Measurements from ENCODE around the gene CCIN. TPM values are rescaled to one million over a fixed set of nuclear protein-coding genes. Genes with fewer than 3 reads are reported as not detected.

Gene CCIN
- polyA plus RNA-seq, 3 donors, result 0.11 to 2.3 (median 0.35) TPM

GRCh38 chr9:36135741-36136271 is 33.4 kb upstream of the CCIN start:
- peak overlapping the region; percentile 16 to 99 for H3K27ac ChIP-seq (ENCODE audit: low read depth in 1 of 2, low read length in 2 of 2)
- H3K27ac Mint-ChIP-seq, result peak overlapping the region; percentile 23 to 96 (median 87)
- peaks cover 46 to 57% of the 10 kb centered on the region in 2 donors for H3K4me1 ChIP-seq (ENCODE audit: control insufficient read depth in 1 of 2, insufficient read depth in 2 of 2, low read length in 2 of 2)
- peak overlapping the region; percentile 94 for H3K4me2 ChIP-seq (replicated peaks; ENCODE audit: extremely low read depth, low read length, poor library complexity, severe bottlenecking)
- H4K20me1 ChIP-seq (ENCODE audit: insufficient read depth, low read length), result peaks cover 15% of the 10 kb centered on the region
- H3K4me3 ChIP-seq (replicated peaks in 1 of 3; ENCODE audit: low read depth in 2 of 3, low read length in 3 of 3), result peak overlapping the region; percentile 58 to 98 (median 86)
- intact Hi-C loops (cut with micrococcal nuclease), result loop anchor here (2.0 to 5.0 kb wide), 2 partner anchors 15 to 34 kb away; no protein-coding TSS in a partner anchor
- peaks cover 0 to 4% (median 0%) of the 10 kb centered on the region in 7 donors for H3K9me3 Mint-ChIP-seq
- no peaks in the 10 kb centered on the region for H3K27me3 ChIP-seq (ENCODE audit: control insufficient read depth in 2 of 2, insufficient read depth in 2 of 2, low read length in 2 of 2)
- TF ChIP-seq, protein P1, sequence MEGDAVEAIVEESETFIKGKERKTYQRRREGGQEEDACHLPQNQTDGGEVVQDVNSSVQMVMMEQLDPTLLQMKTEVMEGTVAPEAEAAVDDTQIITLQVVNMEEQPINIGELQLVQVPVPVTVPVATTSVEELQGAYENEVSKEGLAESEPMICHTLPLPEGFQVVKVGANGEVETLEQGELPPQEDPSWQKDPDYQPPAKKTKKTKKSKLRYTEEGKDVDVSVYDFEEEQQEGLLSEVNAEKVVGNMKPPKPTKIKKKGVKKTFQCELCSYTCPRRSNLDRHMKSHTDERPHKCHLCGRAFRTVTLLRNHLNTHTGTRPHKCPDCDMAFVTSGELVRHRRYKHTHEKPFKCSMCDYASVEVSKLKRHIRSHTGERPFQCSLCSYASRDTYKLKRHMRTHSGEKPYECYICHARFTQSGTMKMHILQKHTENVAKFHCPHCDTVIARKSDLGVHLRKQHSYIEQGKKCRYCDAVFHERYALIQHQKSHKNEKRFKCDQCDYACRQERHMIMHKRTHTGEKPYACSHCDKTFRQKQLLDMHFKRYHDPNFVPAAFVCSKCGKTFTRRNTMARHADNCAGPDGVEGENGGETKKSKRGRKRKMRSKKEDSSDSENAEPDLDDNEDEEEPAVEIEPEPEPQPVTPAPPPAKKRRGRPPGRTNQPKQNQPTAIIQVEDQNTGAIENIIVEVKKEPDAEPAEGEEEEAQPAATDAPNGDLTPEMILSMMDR (IDR thresholded peaks at IDR 0.05), result no peak
- H3K36me3 Mint-ChIP-seq, result peaks cover 9 to 19% of the 10 kb centered on the region in 2 donors
- no peaks in the 10 kb centered on the region for H3K9me3 ChIP-seq (replicated peaks in 1 of 2; ENCODE audit: control insufficient read depth in 1 of 2, insufficient read depth in 1 of 2, low read length in 2 of 2)
- no peak for DNase-seq
- H3K27me3 Mint-ChIP-seq (ENCODE audit: low read depth in 3 of 3), result peaks cover 0 to 3% (median 0%) of the 10 kb centered on the region in 3 donors
- peak overlapping the region; percentile 95 for H2AFZ ChIP-seq (ENCODE audit: insufficient read depth, low read depth, low read length, poor library complexity, severe bottlenecking)
- H3K4me3 Mint-ChIP-seq, result peak overlapping the region; percentile 79 to 91
- H3K4me1 Mint-ChIP-seq, result peaks cover 53% of the 10 kb centered on the region
- 13% methylated on average over 18 of the region's 18 CpGs for WGBS (ENCODE audit: insufficient coverage)
- H3K36me3 ChIP-seq (replicated peaks in 1 of 2; ENCODE audit: control insufficient read depth in 1 of 2, insufficient read depth in 2 of 2, low read length in 2 of 2), result no peaks in the 10 kb centered on the region
- peaks cover 53% of the 10 kb centered on the region for H3K79me2 ChIP-seq (ENCODE audit: insufficient read depth, low read length)
- H3K9ac ChIP-seq (ENCODE audit: insufficient read depth, low read length, poor library complexity, severe bottlenecking), result peak overlapping the region; percentile 93

GRCh38 chr9:36136272-36136893 is 32.8 kb upstream of the CCIN start, which contains the start of gene GLIPR2:
GLIPR2 (plus strand) TSS chr9:36136733; CDS start chr9:36136779, 46 bp downstream.
- under 1% methylated on average over 83 of the region's 83 CpGs for WGBS (ENCODE audit: insufficient coverage)

More at GRCh38 chr9:36136272-36136893, 32.8 kb upstream of the CCIN start, which contains the start of gene GLIPR2:
- Histone ChIP-seq H3K79me2 (ENCODE audit: insufficient read depth, low read length) (peaks cover 59% of the 10 kb centered on the region), H3K4me3 (replicated peaks in 1 of 3; ENCODE audit: low read depth in 2 of 3, low read length in 3 of 3) (peak within 1 kb of the TSS; percentile 86 to 98 (median 96)), H3K27me3 (ENCODE audit: control insufficient read depth in 2 of 2, insufficient read depth in 2 of 2, low read length in 2 of 2) (no peaks in the 10 kb centered on the region), H3K4me1 (ENCODE audit: control insufficient read depth in 1 of 2, insufficient read depth in 2 of 2, low read length in 2 of 2) (peaks cover 51 to 62% of the 10 kb centered on the region in 2 donors), H3K36me3 (replicated peaks in 1 of 2; ENCODE audit: control insufficient read depth in 1 of 2, insufficient read depth in 2 of 2, low read length in 2 of 2) (no peaks in the 10 kb centered on the region), H3K27ac (ENCODE audit: low read depth in 1 of 2, low read length in 2 of 2) (peak within 1 kb of the TSS; percentile 75 to 99), H4K20me1 (ENCODE audit: insufficient read depth, low read length) (peaks cover 15% of the 10 kb centered on the region), H2AFZ (ENCODE audit: insufficient read depth, low read depth, low read length, poor library complexity, severe bottlenecking) (peak within 1 kb of the TSS; percentile 95), H3K4me2 (replicated peaks; ENCODE audit: extremely low read depth, low read length, poor library complexity, severe bottlenecking) (peak within 1 kb of the TSS; percentile 94), H3K9ac (ENCODE audit: insufficient read depth, low read length, poor library complexity, severe bottlenecking) (peak within 1 kb of the TSS; percentile 93), H3K9me3 (replicated peaks in 1 of 2; ENCODE audit: control insufficient read depth in 1 of 2, insufficient read depth in 1 of 2, low read length in 2 of 2) (no peaks in the 10 kb centered on the region)
- Mint-ChIP-seq H3K4me3 (peak within 1 kb of the TSS; percentile 100), H3K36me3 (peaks cover 9 to 24% of the 10 kb centered on the region in 2 donors), H3K9me3 (peaks cover 0 to 4% (median 0%) of the 10 kb centered on the region in 7 donors), H3K27me3 (ENCODE audit: low read depth in 3 of 3) (peaks cover 0 to 3% (median 0%) of the 10 kb centered on the region in 3 donors), H3K27ac (peak within 1 kb of the TSS; percentile 94 to 98 (median 96)), H3K4me1 (peaks cover 57% of the 10 kb centered on the region)
- intact Hi-C loops (cut with micrococcal nuclease), result loop anchor here (2.0 to 5.0 kb wide), 2 partner anchors 14 to 34 kb away; no protein-coding TSS in a partner anchor
- peak; percentile 73 to 84 (median 75) for DNase-seq
- TF ChIP-seq, protein P1 (IDR thresholded peaks at IDR 0.05), result peak; percentile 69

Measured in CD14-positive monocyte (primary cell).